ENCODE data around the gene SPATA32. TPM values are rescaled to one million over a fixed set of nuclear protein-coding genes. Genes with fewer than 3 reads are reported as not detected.

The SPATA32 gene
- total RNA-seq, 8 experiments from 2014 or later, result 0.13 to 0.47 (median 0.41) TPM; not detected in 2

- no peak overlapping the region for H3K4me3 ChIP-seq
- 93 to 100% (median 100%) methylated on average over 2 to 5 of the region's 11 CpGs; no CpG with 5 or more reads in 7 of the 10 experiments for WGBS, 10 experiments
- in situ Hi-C loops (cut with MboI; ENCODE audit: low pct_unique_long_range_greater_than_20kb in 2 of 9, low sequenced_read_pairs in 9 of 9, unreplicated experiment in 9 of 9), result loop anchor here in 3 of 9 experiments (25.0 kb wide), 1 partner anchor 97 kb away; no protein-coding TSS in a partner anchor
- no peak overlapping the region for H3K27ac ChIP-seq
- ATAC-seq (replicated peaks in 6 of 8), result no peak
- peaks cover 13 to 18% of the 10 kb centered on the region in 2 donors for H3K4me1 ChIP-seq (replicated peaks in 1 of 2)
Observed at GRCh38 chr17:45290269-45290765, 28.4 kb upstream of the SPATA32 start.

- Histone ChIP-seq H3K4me1 (replicated peaks in 1 of 2) (peaks cover 13 to 18% of the 10 kb centered on the region in 2 donors), H3K4me3 (no peak overlapping the region), H3K27ac (no peak overlapping the region)
- WGBS, 10 experiments, result 81 to 100% (median 90%) methylated on average over 2 to 8 of the region's 15 CpGs; no CpG with 5 or more reads in 2 of the 10 experiments
- in situ Hi-C loops (cut with MboI; ENCODE audit: low pct_unique_long_range_greater_than_20kb in 2 of 9, low sequenced_read_pairs in 9 of 9, unreplicated experiment in 9 of 9), result loop anchor here in 3 of 9 experiments (25.0 kb wide), 1 partner anchor 98 kb away; no protein-coding TSS in a partner anchor
- ATAC-seq (replicated peaks in 6 of 8), result no peak
Observed at GRCh38 chr17:45289301-45290268, 27.7 kb upstream of the SPATA32 start.

- ATAC-seq (replicated peaks in 6 of 8), result no peak
- 71 to 100% (median 90%) methylated on average over 1 to 6 of the region's 10 CpGs; no CpG with 5 or more reads in 3 of the 10 experiments for WGBS, 10 experiments
- H3K4me1 ChIP-seq (replicated peaks in 1 of 2), result peaks cover 11 to 15% of the 10 kb centered on the region in 2 donors
- H3K27ac ChIP-seq, result no peak overlapping the region
- no peak overlapping the region for H3K4me3 ChIP-seq
- in situ Hi-C loops (cut with MboI; ENCODE audit: low pct_unique_long_range_greater_than_20kb in 2 of 9, low sequenced_read_pairs in 9 of 9, unreplicated experiment in 9 of 9), result loop anchor here in 3 of 9 experiments (25.0 kb wide), 1 partner anchor 98 kb away; no protein-coding TSS in a partner anchor
Observed at GRCh38 chr17:45288825-45289224, 26.9 kb upstream of the SPATA32 start.

GRCh38 chr17:45287526-45288500, 25.9 kb upstream of the SPATA32 start:
- no peak overlapping the region for H3K27ac ChIP-seq

GRCh38 chr17:45286286-45286685, 24.4 kb upstream of the SPATA32 start:
- in situ Hi-C loops (cut with MboI; ENCODE audit: low pct_unique_long_range_greater_than_20kb in 2 of 9, low sequenced_read_pairs in 9 of 9, unreplicated experiment in 9 of 9), result loop anchor here in 3 of 9 experiments (25.0 kb wide), 1 partner anchor 101 kb away; no protein-coding TSS in a partner anchor
- no peak overlapping the region for H3K27ac ChIP-seq
- ATAC-seq (replicated peaks in 6 of 8), result no peak
- 80 to 100% (median 100%) methylated on average over 1 to 3 of the region's 5 CpGs; no CpG with 5 or more reads in 5 of the 10 experiments for WGBS, 10 experiments
- peaks cover 0 to 7% of the 10 kb centered on the region in 2 donors for H3K4me1 ChIP-seq (replicated peaks in 1 of 2)
- no peak overlapping the region for H3K4me3 ChIP-seq

More at GRCh38 chr17:45287526-45288500, 25.9 kb upstream of the SPATA32 start:
- H3K4me3 ChIP-seq, result no peak overlapping the region
- peaks cover under 1 to 7% of the 10 kb centered on the region in 2 donors for H3K4me1 ChIP-seq (replicated peaks in 1 of 2)
- 75 to 100% (median 100%) methylated on average over 1 to 5 of the region's 10 CpGs; no CpG with 5 or more reads in 3 of the 10 experiments for WGBS, 10 experiments
- in situ Hi-C loops (cut with MboI; ENCODE audit: low pct_unique_long_range_greater_than_20kb in 2 of 9, low sequenced_read_pairs in 9 of 9, unreplicated experiment in 9 of 9), result loop anchor here in 3 of 9 experiments (25.0 kb wide), 1 partner anchor 99 kb away; no protein-coding TSS in a partner anchor
- peak in 6 of 8 experiments; percentile 17 to 57 (median 34) for ATAC-seq (replicated peaks in 6 of 8)

GRCh38 chr17:45284176-45285140, 22.6 kb upstream of the SPATA32 start:
- in situ Hi-C loops (cut with MboI; ENCODE audit: low pct_unique_long_range_greater_than_20kb in 2 of 9, low sequenced_read_pairs in 9 of 9, unreplicated experiment in 9 of 9), result loop anchor here in 4 of 9 experiments (5.0 to 25.0 kb wide), 2 partner anchors 98 to 103 kb away; no protein-coding TSS in a partner anchor
- no peak overlapping the region for H3K4me3 ChIP-seq
- peak in 1 of 8 experiments; percentile 24 for ATAC-seq (replicated peaks in 6 of 8)
- WGBS, 10 experiments, result 88 to 100% (median 93%) methylated on average over 1 to 8 of the region's 21 CpGs; no CpG with 5 or more reads in 3 of the 10 experiments
- no peak overlapping the region for H3K27ac ChIP-seq
- H3K4me1 ChIP-seq (replicated peaks in 1 of 2), result peaks cover 0 to 7% of the 10 kb centered on the region in 2 donors

- WGBS, 10 experiments, result 71 to 100% (median 100%) methylated on average over 1 to 5 of the region's 10 CpGs; no CpG with 5 or more reads in 1 of the 10 experiments
- peaks cover 0 to 7% of the 10 kb centered on the region in 2 donors for H3K4me1 ChIP-seq (replicated peaks in 1 of 2)
- in situ Hi-C loops (cut with MboI; ENCODE audit: low pct_unique_long_range_greater_than_20kb in 2 of 9, low sequenced_read_pairs in 9 of 9, unreplicated experiment in 9 of 9), result loop anchor here in 4 of 9 experiments (5.0 to 25.0 kb wide), 2 partner anchors 99 to 104 kb away; no protein-coding TSS in a partner anchor
Observed at GRCh38 chr17:45283711-45284110, 21.8 kb upstream of the SPATA32 start.

GRCh38 chr17:45282683-45283644, 21.1 kb upstream of the SPATA32 start:
- 69 to 100% (median 83%) methylated on average over 1 to 5 of the region's 21 CpGs; no CpG with 5 or more reads in 1 of the 10 experiments for WGBS, 10 experiments
- Histone ChIP-seq H3K27ac (no peak overlapping the region), H3K4me3 (no peak overlapping the region), H3K4me1 (replicated peaks in 1 of 2) (peaks cover 0 to 6% of the 10 kb centered on the region in 2 donors)
- in situ Hi-C loops (cut with MboI; ENCODE audit: low pct_unique_long_range_greater_than_20kb in 2 of 9, low sequenced_read_pairs in 9 of 9, unreplicated experiment in 9 of 9), result loop anchor here in 4 of 9 experiments (5.0 to 25.0 kb wide), 2 partner anchors 99 to 104 kb away; no protein-coding TSS in a partner anchor
- ATAC-seq (replicated peaks in 6 of 8), result peak in 7 of 8 experiments; percentile 44 to 94 (median 81)

More at GRCh38 chr17:45283711-45284110, 21.8 kb upstream of the SPATA32 start:
- no peak for ATAC-seq (replicated peaks in 6 of 8)
- Histone ChIP-seq H3K4me3 (no peak overlapping the region), H3K27ac (no peak overlapping the region)

- Histone ChIP-seq H3K27ac (no peak overlapping the region), H3K4me1 (replicated peaks in 1 of 2) (no peaks in the 10 kb centered on the region), H3K4me3 (no peak overlapping the region)
- 50 to 100% (median 88%) methylated on average over 1 to 3 of the region's 3 CpGs; no CpG with 5 or more reads in 5 of the 10 experiments for WGBS, 10 experiments
- in situ Hi-C loops (cut with MboI; ENCODE audit: low pct_unique_long_range_greater_than_20kb in 2 of 9, low sequenced_read_pairs in 9 of 9, unreplicated experiment in 9 of 9), result loop anchor here in 4 of 9 experiments (5.0 to 25.0 kb wide), 2 partner anchors 102 to 107 kb away; no protein-coding TSS in a partner anchor
- ATAC-seq (replicated peaks in 6 of 8), result no peak
Observed at GRCh38 chr17:45279898-45280297, 18.0 kb upstream of the SPATA32 start.

GRCh38 chr17:45277992-45278391, 16.1 kb upstream of the SPATA32 start:
- in situ Hi-C loops (cut with MboI; ENCODE audit: low pct_unique_long_range_greater_than_20kb in 2 of 9, low sequenced_read_pairs in 9 of 9, unreplicated experiment in 9 of 9), result loop anchor here in 3 of 9 experiments (25.0 kb wide), 1 partner anchor 109 kb away; no protein-coding TSS in a partner anchor
- no peak overlapping the region for H3K4me3 ChIP-seq
- no peaks in the 10 kb centered on the region for H3K4me1 ChIP-seq (replicated peaks in 1 of 2)
- 17 to 100% (median 75%) methylated on average over 1 to 7 of the region's 7 CpGs; no CpG with 5 or more reads in 1 of the 10 experiments for WGBS, 10 experiments
- H3K27ac ChIP-seq, result no peak overlapping the region
- no peak for ATAC-seq (replicated peaks in 6 of 8)

Measured in motor neuron (in vitro differentiated cells).